Endodermal cell (in vitro differentiated cells): ENCODE results near the gene TAF11L6. TPM values are rescaled to one million over a fixed set of nuclear protein-coding genes. Genes with fewer than 3 reads are reported as not detected.
"Not testable (repeated sequence)": the region's sequence is repeated elsewhere in the genome, so short reads cannot be mapped to it uniquely, and the experiment has no call there.

Experiments used
- DNase-seq: peaks from one replicate; pipeline ENCODE4 v3.0.0-alpha.2; 2017
- H3K27ac ChIP-seq: 2 replicates; pipeline ENCODE4 v1.5.1; 2013; ENCODE audit warnings: mild to moderate bottlenecking, low read depth, low read length, moderate library complexity
- H3K27me3 ChIP-seq: 2 replicates; pipeline ENCODE4 v1.6.1; 2013; ENCODE audit warnings: mild to moderate bottlenecking, low read length, moderate library complexity; ENCODE audit not compliant: insufficient read depth, control insufficient read depth, poor library complexity, severe bottlenecking
- H3K36me3 ChIP-seq: 2 replicates; pipeline ENCODE4 v1.7.0; 2013; ENCODE audit warnings: mild to moderate bottlenecking, low read length, moderate library complexity; ENCODE audit not compliant: control insufficient read depth, insufficient read depth
- H3K4me1 ChIP-seq: one replicate; pipeline ENCODE4 v1.7.0; 2013; ENCODE audit warnings: low read length; ENCODE audit not compliant: control insufficient read depth, insufficient read depth
- H3K4me3 ChIP-seq: 2 replicates; pipeline ENCODE4 v1.5.1; 2013; ENCODE audit warnings: mild to moderate bottlenecking, low read length, moderate library complexity
- H3K9ac ChIP-seq: 2 replicates; pipeline ENCODE4 v1.6.1; 2013; ENCODE audit warnings: mild to moderate bottlenecking, low read length, moderate library complexity; ENCODE audit not compliant: poor library complexity, severe bottlenecking; ENCODE audit errors: extremely low read depth
- H3K9me3 ChIP-seq: 2 replicates; pipeline ENCODE4 v1.6.1; 2013; ENCODE audit warnings: mild to moderate bottlenecking, low read length, moderate library complexity; ENCODE audit not compliant: control insufficient read depth
- H3K27ac Mint-ChIP-seq: 2 replicates; pipeline ENCODE4 v1.8.0; 2020; ENCODE audit warnings: mixed read lengths
- H3K27me3 Mint-ChIP-seq: 2 replicates; pipeline ENCODE4 v1.8.0; 2021; ENCODE audit warnings: mild to moderate bottlenecking, mixed read lengths; ENCODE audit not compliant: insufficient read depth
- H3K36me3 Mint-ChIP-seq: 2 replicates; pipeline ENCODE4 v1.8.0; 2020; ENCODE audit warnings: low read depth, mixed read lengths
- H3K4me1 Mint-ChIP-seq: 2 replicates; pipeline ENCODE4 v1.8.0; 2020; ENCODE audit warnings: mixed read lengths
- H3K4me3 Mint-ChIP-seq: 2 replicates; pipeline ENCODE4 v1.8.0; 2020; ENCODE audit warnings: mild to moderate bottlenecking, moderate library complexity, mixed read lengths
- H3K9me3 Mint-ChIP-seq: 2 replicates; pipeline ENCODE4 v1.8.0; 2020; ENCODE audit warnings: mild to moderate bottlenecking, mixed read lengths
- CTCF ChIP-seq: fragments of 200-600 bp; sonication (generic); conservative IDR thresholded peaks from 2 replicates; pipeline ENCODE4 v1.5.0; 2021; ENCODE audit warnings: antibody characterized with exemption, mild to moderate bottlenecking
- WGBS, 2 experiments: methylation state at CpG; one replicate each; pipeline versions ENCODE4 v1.1.5 to v1.1.7; 2013; ENCODE audit warnings: missing lambda C conversion rate in 2 of 2, mixed read lengths in 1 of 2; ENCODE audit not compliant: insufficient coverage in 1 of 2, insufficient read length in 1 of 2; 5-methylcytosine and 5-hydroxymethylcytosine counted together
- total RNA-seq, 2 donors: library from RNA; stranded (reverse); fragmentation: NEBNext Ultra II Directional in 1 of 2; extraction: Animal tissue kit (Norgen Biotek cat#: 25700) in 1 of 2; gene quantifications; 2 replicates in 1 of 2; 3 replicates in 1 of 2; pipeline ENCODE4 v1.2.1, GENCODE V29; 2021

The TAF11L6 gene
- total RNA-seq, 2 donors from 2014 or later = not detected

- H3K27ac Mint-ChIP-seq = peak overlapping the region; percentile 58
- H3K4me1 Mint-ChIP-seq = no peaks in the 10 kb centered on the region
- no peak for DNase-seq
- no peak overlapping the region for H3K4me3 Mint-ChIP-seq
- Histone ChIP-seq H3K4me1 (no peaks in the 10 kb centered on the region), H3K4me3 (no peak overlapping the region), H3K9me3 (no peaks in the 10 kb centered on the region), H3K9ac (no peak overlapping the region), H3K27me3 (no peaks in the 10 kb centered on the region), H3K36me3 (no peaks in the 10 kb centered on the region), H3K27ac (no peak overlapping the region)
- WGBS, 2 experiments = 92% methylated on average over 1 of the region's 1 CpG; no CpG with 5 or more reads in 1 of the 2 experiments
- no peak for TF ChIP-seq CTCF
- H3K27me3 Mint-ChIP-seq = no peaks in the 10 kb centered on the region
- H3K9me3 Mint-ChIP-seq = no peaks in the 10 kb centered on the region
- H3K36me3 Mint-ChIP-seq = no peaks in the 10 kb centered on the region
Measured at GRCh38 chr5:17487174-17487512, 41.3 kb upstream of the TAF11L6 start.

GRCh38 chr5:17491257-17491656 is 37.2 kb upstream of the TAF11L6 start:
- H3K9me3 ChIP-seq, H3K27me3 Mint-ChIP-seq, H3K9me3 Mint-ChIP-seq, H3K27ac Mint-ChIP-seq, H3K9ac ChIP-seq, H3K4me1 ChIP-seq, H3K4me3 Mint-ChIP-seq, H3K4me1 Mint-ChIP-seq, DNase-seq, H3K27me3 ChIP-seq, H3K27ac ChIP-seq, H3K36me3 ChIP-seq, H3K36me3 Mint-ChIP-seq, H3K4me3 ChIP-seq: not testable (repeated sequence)
- 82 to 95% methylated on average over 6 to 23 of the region's 23 CpGs for WGBS, 2 experiments

- no peaks in the 10 kb centered on the region for H3K9me3 ChIP-seq
- Mint-ChIP-seq H3K4me3 (no peak overlapping the region), H3K27me3 (peaks cover 6% of the 10 kb centered on the region), H3K9me3 (no peaks in the 10 kb centered on the region), H3K27ac (no peak overlapping the region), H3K4me1 (no peaks in the 10 kb centered on the region), H3K36me3 (no peaks in the 10 kb centered on the region)
- WGBS, 2 experiments = 97 to 100% methylated on average over 1 to 3 of the region's 3 CpGs
- H3K27me3 ChIP-seq = no peaks in the 10 kb centered on the region
- H3K4me1 ChIP-seq = no peaks in the 10 kb centered on the region
- DNase-seq = no peak
- no peak overlapping the region for H3K27ac ChIP-seq
- no peaks in the 10 kb centered on the region for H3K36me3 ChIP-seq
- H3K9ac ChIP-seq = no peak overlapping the region
- TF ChIP-seq CTCF = no peak
- no peak overlapping the region for H3K4me3 ChIP-seq
Measured at GRCh38 chr5:17492770-17493169, 35.7 kb upstream of the TAF11L6 start.

- no peak overlapping the region for H3K4me3 ChIP-seq
- DNase-seq = no peak
- H3K27me3 Mint-ChIP-seq = peaks cover 16% of the 10 kb centered on the region
- no peak for TF ChIP-seq CTCF
- no peak overlapping the region for H3K4me3 Mint-ChIP-seq
- no peaks in the 10 kb centered on the region for H3K4me1 ChIP-seq
- no peaks in the 10 kb centered on the region for H3K4me1 Mint-ChIP-seq
- no peak overlapping the region for H3K27ac Mint-ChIP-seq
- H3K36me3 Mint-ChIP-seq = no peaks in the 10 kb centered on the region
- H3K9ac ChIP-seq = no peak overlapping the region
- H3K9me3 ChIP-seq = no peaks in the 10 kb centered on the region
- no peak overlapping the region for H3K27ac ChIP-seq
- H3K9me3 Mint-ChIP-seq = no peaks in the 10 kb centered on the region
- WGBS, 2 experiments = 84 to 100% methylated on average over 1 to 4 of the region's 4 CpGs
- H3K36me3 ChIP-seq = no peaks in the 10 kb centered on the region
- peaks cover 5% of the 10 kb centered on the region for H3K27me3 ChIP-seq
Measured at GRCh38 chr5:17497446-17497845, 31.0 kb upstream of the TAF11L6 start.

GRCh38 chr5:17497931-17498330 is 30.5 kb upstream of the TAF11L6 start, which contains the start of gene TAF11L2:
TSS of gene TAF11L2 (plus strand) at chr5:17498231.
- not testable (repeated sequence) for H3K27ac ChIP-seq, DNase-seq, H3K9ac ChIP-seq, H3K27me3 ChIP-seq, H3K27ac Mint-ChIP-seq, H3K9me3 ChIP-seq, H3K36me3 ChIP-seq, H3K4me1 ChIP-seq, H3K4me1 Mint-ChIP-seq, H3K4me3 ChIP-seq, H3K36me3 Mint-ChIP-seq, H3K4me3 Mint-ChIP-seq, H3K9me3 Mint-ChIP-seq
- H3K27me3 Mint-ChIP-seq = peaks cover 16% of the 10 kb centered on the region
- 89 to 100% methylated on average over 3 to 8 of the region's 8 CpGs for WGBS, 2 experiments
